ENCODE measurements around the gene PDGFD.

The PDGFD gene

DNA sequence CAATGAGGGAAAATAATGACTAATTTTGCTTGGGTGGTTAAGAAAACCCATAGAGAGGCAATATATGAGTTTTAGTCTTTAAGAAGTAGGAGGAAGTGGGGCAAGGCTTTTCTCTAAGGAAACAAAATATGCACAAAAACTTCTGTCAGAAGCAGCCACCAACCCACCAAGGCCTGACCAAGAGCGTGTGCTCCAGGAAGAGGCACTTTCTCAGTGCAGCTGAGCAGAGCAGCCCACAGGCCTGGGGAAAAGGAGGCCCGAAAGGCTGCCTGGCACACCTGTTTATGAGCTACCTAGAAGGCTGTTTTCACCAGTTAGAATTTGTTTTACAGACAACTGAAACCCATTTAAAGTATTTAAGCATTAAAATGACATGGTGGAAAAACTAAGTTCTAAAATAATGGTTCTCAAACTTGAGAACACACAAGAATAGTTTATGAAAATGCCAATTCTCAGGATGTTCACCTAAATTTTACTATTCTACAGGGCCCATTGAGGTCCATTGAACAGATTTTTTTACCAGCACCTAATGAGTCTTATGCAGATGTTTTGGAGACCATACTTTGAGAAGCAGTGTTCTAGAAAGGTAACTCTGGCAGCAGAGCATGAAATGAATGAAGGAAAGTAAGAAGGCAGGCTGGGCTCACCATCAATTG is 288.0 kb downstream of the PDGFD start:
- peak; percentile 53 for DNase-seq
- Histone ChIP-seq H3K4me3 (ENCODE audit: low read depth in 1 of 2, low read length in 2 of 2) (no peak overlapping the region), H3K9ac (ENCODE audit: low read depth, low read length) (no peak overlapping the region)

DNA sequence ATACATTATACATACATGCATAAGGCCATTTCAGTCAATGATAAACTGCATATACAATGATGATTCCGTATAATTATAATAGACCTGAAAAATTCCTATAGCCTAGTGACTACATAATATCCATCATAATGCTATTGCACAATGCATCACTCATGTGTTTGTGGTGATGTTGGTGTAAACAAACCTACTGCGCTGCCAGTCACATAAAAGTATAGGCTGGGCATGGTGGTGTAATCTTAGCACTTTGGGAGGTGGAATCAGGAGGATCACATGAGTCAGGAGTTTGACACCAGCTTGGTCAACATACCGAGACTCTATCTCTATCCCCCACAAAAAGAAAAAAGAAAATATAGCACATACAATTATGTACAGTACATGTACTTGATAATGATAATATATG is 291.2 kb downstream of the PDGFD start:
- Histone ChIP-seq H3K4me1 (ENCODE audit: insufficient read depth, low read length) (peaks cover 29% of the 10 kb centered on the region), H3K9me3 (ENCODE audit: insufficient read depth, low read length, severe bottlenecking) (no peaks in the 10 kb centered on the region), H3K4me2 (ENCODE audit: insufficient read depth, low read length) (no peak overlapping the region), H4K20me1 (ENCODE audit: insufficient read depth, low read length) (no peaks in the 10 kb centered on the region), H2AFZ (ENCODE audit: low read depth, low read length) (no peak overlapping the region), H3K4me3 (ENCODE audit: low read depth in 1 of 2, low read length in 2 of 2) (no peak overlapping the region), H3K27me3 (ENCODE audit: insufficient read depth, low read length, poor library complexity) (no peaks in the 10 kb centered on the region), H3K27ac (ENCODE audit: low read length) (no peak overlapping the region), H3K9ac (ENCODE audit: low read depth, low read length) (no peak overlapping the region), H3K79me2 (ENCODE audit: insufficient read depth, low read length) (no peaks in the 10 kb centered on the region), H3K36me3 (ENCODE audit: insufficient read depth, low read length) (no peaks in the 10 kb centered on the region)
- ATAC-seq (ENCODE audit: insufficient read depth, low read depth): no peak
- DNase-seq: no peak
- TF ChIP-seq EZH2 (IDR thresholded peaks at IDR 0.05; ENCODE audit: borderline replicate concordance, low read depth, low read length, severe bottlenecking): no peak
- TF ChIP-seq, protein P1, sequence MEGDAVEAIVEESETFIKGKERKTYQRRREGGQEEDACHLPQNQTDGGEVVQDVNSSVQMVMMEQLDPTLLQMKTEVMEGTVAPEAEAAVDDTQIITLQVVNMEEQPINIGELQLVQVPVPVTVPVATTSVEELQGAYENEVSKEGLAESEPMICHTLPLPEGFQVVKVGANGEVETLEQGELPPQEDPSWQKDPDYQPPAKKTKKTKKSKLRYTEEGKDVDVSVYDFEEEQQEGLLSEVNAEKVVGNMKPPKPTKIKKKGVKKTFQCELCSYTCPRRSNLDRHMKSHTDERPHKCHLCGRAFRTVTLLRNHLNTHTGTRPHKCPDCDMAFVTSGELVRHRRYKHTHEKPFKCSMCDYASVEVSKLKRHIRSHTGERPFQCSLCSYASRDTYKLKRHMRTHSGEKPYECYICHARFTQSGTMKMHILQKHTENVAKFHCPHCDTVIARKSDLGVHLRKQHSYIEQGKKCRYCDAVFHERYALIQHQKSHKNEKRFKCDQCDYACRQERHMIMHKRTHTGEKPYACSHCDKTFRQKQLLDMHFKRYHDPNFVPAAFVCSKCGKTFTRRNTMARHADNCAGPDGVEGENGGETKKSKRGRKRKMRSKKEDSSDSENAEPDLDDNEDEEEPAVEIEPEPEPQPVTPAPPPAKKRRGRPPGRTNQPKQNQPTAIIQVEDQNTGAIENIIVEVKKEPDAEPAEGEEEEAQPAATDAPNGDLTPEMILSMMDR (IDR thresholded peaks at IDR 0.05; ENCODE audit: borderline replicate concordance, extremely low read depth, low read length, poor library complexity, severe bottlenecking): no peak

More for the DNA sequence above, 288.0 kb downstream of the PDGFD start:
- Histone ChIP-seq H3K4me2 (ENCODE audit: insufficient read depth, low read length) (no peak overlapping the region), H3K4me1 (ENCODE audit: insufficient read depth, low read length) (peaks cover 29% of the 10 kb centered on the region), H3K27me3 (ENCODE audit: insufficient read depth, low read length, poor library complexity) (no peaks in the 10 kb centered on the region), H3K36me3 (ENCODE audit: insufficient read depth, low read length) (no peaks in the 10 kb centered on the region), H4K20me1 (ENCODE audit: insufficient read depth, low read length) (no peaks in the 10 kb centered on the region), H3K9me3 (ENCODE audit: insufficient read depth, low read length, severe bottlenecking) (no peaks in the 10 kb centered on the region), H3K79me2 (ENCODE audit: insufficient read depth, low read length) (no peaks in the 10 kb centered on the region), H3K27ac (ENCODE audit: low read length) (peak overlapping the region; percentile 17), H2AFZ (ENCODE audit: low read depth, low read length) (no peak overlapping the region)
- TF ChIP-seq, protein P1 (IDR thresholded peaks at IDR 0.05; ENCODE audit: borderline replicate concordance, extremely low read depth, low read length, poor library complexity, severe bottlenecking): no peak
- TF ChIP-seq EZH2 (IDR thresholded peaks at IDR 0.05; ENCODE audit: borderline replicate concordance, low read depth, low read length, severe bottlenecking): no peak
- ATAC-seq (ENCODE audit: insufficient read depth, low read depth): peak; percentile 90

DNA sequence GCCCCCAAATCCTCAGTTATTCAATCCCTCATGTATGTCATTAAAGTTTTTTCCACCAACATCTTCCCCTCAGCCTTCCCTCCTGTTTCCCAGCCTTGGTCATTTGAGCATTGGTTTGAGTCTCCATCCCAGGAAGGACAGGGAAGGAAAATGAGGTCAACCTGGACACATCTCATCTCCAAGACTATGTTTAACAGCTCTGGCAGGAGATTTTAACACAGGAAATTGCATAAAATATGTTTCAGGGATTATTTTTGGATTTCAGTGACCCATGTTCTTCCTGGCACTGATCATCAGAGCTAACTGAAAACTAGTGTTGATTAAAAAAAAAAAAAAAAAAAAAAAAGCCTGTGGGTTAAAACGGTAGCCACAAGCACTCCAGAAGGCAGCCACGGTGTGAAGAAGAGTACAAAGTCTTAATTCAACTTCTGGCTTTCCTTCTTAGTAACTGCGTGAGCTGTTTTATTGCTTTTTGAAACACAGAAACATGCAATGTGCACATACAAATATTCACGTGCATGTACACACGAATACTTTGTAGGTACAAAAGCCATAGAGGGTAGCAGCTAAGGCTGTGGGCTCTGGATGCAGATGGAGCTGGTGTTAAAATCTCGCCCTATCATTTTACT is 291.9 kb downstream of the PDGFD start:
- H3K79me2 ChIP-seq (ENCODE audit: insufficient read depth, low read length): no peaks in the 10 kb centered on the region
- H2AFZ ChIP-seq (ENCODE audit: low read depth, low read length): no peak overlapping the region
- H3K9ac ChIP-seq (ENCODE audit: low read depth, low read length): no peak overlapping the region
- DNase-seq (peak; percentile 18), ATAC-seq (ENCODE audit: insufficient read depth, low read depth) (peak; percentile 53)
- H3K27me3 ChIP-seq (ENCODE audit: insufficient read depth, low read length, poor library complexity): no peaks in the 10 kb centered on the region
- H3K4me1 ChIP-seq (ENCODE audit: insufficient read depth, low read length): peaks cover 29% of the 10 kb centered on the region
- H3K9me3 ChIP-seq (ENCODE audit: insufficient read depth, low read length, severe bottlenecking): no peaks in the 10 kb centered on the region
- no peak overlapping the region for H3K4me3 ChIP-seq (ENCODE audit: low read depth in 1 of 2, low read length in 2 of 2)
- H3K27ac ChIP-seq (ENCODE audit: low read length): 0 out of 2 replicates have a peak overlapping the region, but pooled peaks have one; percentile 13
- no peaks in the 10 kb centered on the region for H4K20me1 ChIP-seq (ENCODE audit: insufficient read depth, low read length)
- H3K4me2 ChIP-seq (ENCODE audit: insufficient read depth, low read length): no peak overlapping the region
- no peak for TF ChIP-seq EZH2 (IDR thresholded peaks at IDR 0.05; ENCODE audit: borderline replicate concordance, low read depth, low read length, severe bottlenecking)
- TF ChIP-seq, protein P1 (IDR thresholded peaks at IDR 0.05; ENCODE audit: borderline replicate concordance, extremely low read depth, low read length, poor library complexity, severe bottlenecking): no peak
- H3K36me3 ChIP-seq (ENCODE audit: insufficient read depth, low read length): no peaks in the 10 kb centered on the region
